ENCODE measurements around the gene PTPRM. TPM values are rescaled to one million over a fixed set of nuclear protein-coding genes. Genes with fewer than 3 reads are reported as not detected.

PTPRM gene
- total and polyA plus RNA-seq, 2 experiments from 2014 or later: 1.6 to 5.3 TPM

- TF ChIP-seq ZNF462 (CRISPR knock-in tag; IDR thresholded peaks at IDR 0.05) (no peak), STAT1 (IDR thresholded peaks at IDR 0.05; ENCODE audit: unreplicated experiment) (no peak), CTCF (conservative IDR thresholded peaks at IDR 0.05; ENCODE audit: low read depth in 2 of 2) (no peak), NANOG (IDR thresholded peaks at IDR 0.05; ENCODE audit: borderline replicate concordance) (no peak)
Measured at GRCh38 chr18:8006979-8007378, 439.9 kb downstream of the PTPRM start (continued).

GRCh38 chr18:8008033-8008432 lies 440.9 kb downstream of the PTPRM start:
- Histone ChIP-seq H3K36me3 (ENCODE audit: insufficient read depth) (no peaks in the 10 kb centered on the region), H3K4me1 (ENCODE audit: insufficient read depth) (peaks cover 38% of the 10 kb centered on the region), H3K27me3 (ENCODE audit: insufficient read depth) (no peaks in the 10 kb centered on the region), H3F3A (replicated peaks; ENCODE audit: low read depth) (no peaks in the 10 kb centered on the region), H3K9me2 (ENCODE audit: insufficient read depth) (peaks cover 4% of the 10 kb centered on the region; the same call in 1 of the 2 replicates), H2AFZ (no peak overlapping the region), H3K4me2 (no peak overlapping the region), H3K27ac (ENCODE audit: low read depth) (no peak overlapping the region), H3K4me3 (no peak overlapping the region), H4K20me1 (replicated peaks; ENCODE audit: insufficient read depth) (no peaks in the 10 kb centered on the region), H3K79me2 (replicated peaks; ENCODE audit: insufficient read depth) (no peaks in the 10 kb centered on the region)
- Mint-ChIP-seq H3K9me3 (no peaks in the 10 kb centered on the region; the same call in 2 of the 3 replicates), H3K36me3 (ENCODE audit: low read depth) (no peaks in the 10 kb centered on the region), H3K27me3 (ENCODE audit: insufficient read depth, low read depth, poor library complexity) (peaks cover 1% of the 10 kb centered on the region), H3K4me1 (peaks cover 52% of the 10 kb centered on the region), H3K4me3 (no peak overlapping the region), H3K27ac (no peak overlapping the region)
- ATAC-seq (no peak), DNase-seq (ENCODE audit: low spot score) (no peak)
- TF ChIP-seq NANOG (IDR thresholded peaks at IDR 0.05; ENCODE audit: borderline replicate concordance): no peak
- no peak for TF ChIP-seq ETS1 (IDR thresholded peaks at IDR 0.05)
- no peak for TF ChIP-seq REST (IDR thresholded peaks at IDR 0.05; ENCODE audit: unreplicated experiment)
- no peak for TF ChIP-seq JUNB (IDR thresholded peaks at IDR 0.05; ENCODE audit: unreplicated experiment)
- no peak for TF ChIP-seq CREB1 (CRISPR knock-in tag; IDR thresholded peaks at IDR 0.05; ENCODE audit: low read depth)
